Measurements from ENCODE around the gene STK10.
A peak's percentile ranks its signal among the peaks of the same experiment; 100 is the strongest.

STK10 gene

DNA sequence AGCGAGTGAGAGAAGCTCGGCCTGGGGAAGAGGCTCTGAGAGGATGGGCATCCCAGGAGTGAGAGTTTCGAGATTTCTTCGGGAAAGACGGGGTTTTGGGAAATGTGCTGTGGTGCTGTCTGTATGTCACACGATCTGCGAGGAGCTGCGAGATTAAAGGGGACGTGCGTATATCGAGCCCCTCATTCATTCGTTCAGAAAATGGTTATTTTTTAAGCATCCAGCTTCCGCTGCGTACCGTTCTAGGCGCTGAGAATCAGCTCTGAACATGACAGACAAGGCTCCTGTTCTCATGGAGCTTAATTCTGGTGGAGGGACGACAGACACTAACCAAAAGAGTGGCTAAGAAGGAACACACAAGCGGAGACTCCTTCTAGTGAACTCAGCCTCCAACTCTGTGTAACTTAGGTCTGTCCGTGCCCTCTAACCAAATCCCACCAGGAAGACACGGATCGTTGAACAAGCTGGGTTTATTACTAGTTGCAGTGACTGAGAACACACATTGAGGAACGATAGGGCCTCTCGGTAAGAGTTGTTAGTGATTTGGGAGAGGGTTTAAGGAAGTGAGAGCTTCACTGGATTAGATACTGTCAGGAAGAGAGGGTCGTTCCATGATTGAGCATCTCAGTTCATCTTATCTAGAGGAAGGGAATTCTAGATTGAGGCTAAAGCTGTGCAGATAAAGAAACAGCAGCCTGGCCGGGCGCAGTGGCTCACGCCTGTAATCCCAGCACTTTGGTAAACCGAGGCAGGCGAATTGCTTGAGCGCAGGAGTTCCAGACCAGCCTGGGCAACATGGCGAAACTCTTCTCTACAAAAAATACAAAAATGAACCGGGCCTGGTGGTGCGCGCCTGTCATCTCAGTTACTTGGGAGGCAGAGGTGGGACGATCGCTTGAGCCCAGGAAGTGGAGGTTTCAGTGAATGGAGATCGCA is 180.6 kb downstream of the STK10 start:
- peak; percentile 30 for ATAC-seq
- TF ChIP-seq, protein P1, sequence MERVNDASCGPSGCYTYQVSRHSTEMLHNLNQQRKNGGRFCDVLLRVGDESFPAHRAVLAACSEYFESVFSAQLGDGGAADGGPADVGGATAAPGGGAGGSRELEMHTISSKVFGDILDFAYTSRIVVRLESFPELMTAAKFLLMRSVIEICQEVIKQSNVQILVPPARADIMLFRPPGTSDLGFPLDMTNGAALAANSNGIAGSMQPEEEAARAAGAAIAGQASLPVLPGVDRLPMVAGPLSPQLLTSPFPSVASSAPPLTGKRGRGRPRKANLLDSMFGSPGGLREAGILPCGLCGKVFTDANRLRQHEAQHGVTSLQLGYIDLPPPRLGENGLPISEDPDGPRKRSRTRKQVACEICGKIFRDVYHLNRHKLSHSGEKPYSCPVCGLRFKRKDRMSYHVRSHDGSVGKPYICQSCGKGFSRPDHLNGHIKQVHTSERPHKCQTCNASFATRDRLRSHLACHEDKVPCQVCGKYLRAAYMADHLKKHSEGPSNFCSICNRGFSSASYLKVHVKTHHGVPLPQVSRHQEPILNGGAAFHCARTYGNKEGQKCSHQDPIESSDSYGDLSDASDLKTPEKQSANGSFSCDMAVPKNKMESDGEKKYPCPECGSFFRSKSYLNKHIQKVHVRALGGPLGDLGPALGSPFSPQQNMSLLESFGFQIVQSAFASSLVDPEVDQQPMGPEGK (CRISPR knock-in tag; IDR thresholded peaks at IDR 0.05; ENCODE audit: borderline replicate concordance) = no peak
- TF ChIP-seq, protein P2, sequence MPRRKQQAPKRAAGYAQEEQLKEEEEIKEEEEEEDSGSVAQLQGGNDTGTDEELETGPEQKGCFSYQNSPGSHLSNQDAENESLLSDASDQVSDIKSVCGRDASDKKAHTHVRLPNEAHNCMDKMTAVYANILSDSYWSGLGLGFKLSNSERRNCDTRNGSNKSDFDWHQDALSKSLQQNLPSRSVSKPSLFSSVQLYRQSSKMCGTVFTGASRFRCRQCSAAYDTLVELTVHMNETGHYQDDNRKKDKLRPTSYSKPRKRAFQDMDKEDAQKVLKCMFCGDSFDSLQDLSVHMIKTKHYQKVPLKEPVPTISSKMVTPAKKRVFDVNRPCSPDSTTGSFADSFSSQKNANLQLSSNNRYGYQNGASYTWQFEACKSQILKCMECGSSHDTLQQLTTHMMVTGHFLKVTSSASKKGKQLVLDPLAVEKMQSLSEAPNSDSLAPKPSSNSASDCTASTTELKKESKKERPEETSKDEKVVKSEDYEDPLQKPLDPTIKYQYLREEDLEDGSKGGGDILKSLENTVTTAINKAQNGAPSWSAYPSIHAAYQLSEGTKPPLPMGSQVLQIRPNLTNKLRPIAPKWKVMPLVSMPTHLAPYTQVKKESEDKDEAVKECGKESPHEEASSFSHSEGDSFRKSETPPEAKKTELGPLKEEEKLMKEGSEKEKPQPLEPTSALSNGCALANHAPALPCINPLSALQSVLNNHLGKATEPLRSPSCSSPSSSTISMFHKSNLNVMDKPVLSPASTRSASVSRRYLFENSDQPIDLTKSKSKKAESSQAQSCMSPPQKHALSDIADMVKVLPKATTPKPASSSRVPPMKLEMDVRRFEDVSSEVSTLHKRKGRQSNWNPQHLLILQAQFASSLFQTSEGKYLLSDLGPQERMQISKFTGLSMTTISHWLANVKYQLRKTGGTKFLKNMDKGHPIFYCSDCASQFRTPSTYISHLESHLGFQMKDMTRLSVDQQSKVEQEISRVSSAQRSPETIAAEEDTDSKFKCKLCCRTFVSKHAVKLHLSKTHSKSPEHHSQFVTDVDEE (CRISPR knock-in tag; IDR thresholded peaks at IDR 0.05) = no peak
- TF ChIP-seq CSDC2 (CRISPR knock-in tag; IDR thresholded peaks at IDR 0.05) (no peak), ZFP30 (CRISPR knock-in tag; IDR thresholded peaks at IDR 0.05) (no peak), OSR1 (CRISPR knock-in tag; IDR thresholded peaks at IDR 0.05) (no peak), BACH2 (CRISPR knock-in tag; IDR thresholded peaks at IDR 0.05; ENCODE audit: borderline replicate concordance) (no peak), ISL1 (CRISPR knock-in tag; IDR thresholded peaks at IDR 0.05) (no peak), ARNTL (CRISPR knock-in tag; IDR thresholded peaks at IDR 0.05; ENCODE audit: borderline replicate concordance, low read depth) (no peak)
- TF ChIP-seq, protein P3, sequence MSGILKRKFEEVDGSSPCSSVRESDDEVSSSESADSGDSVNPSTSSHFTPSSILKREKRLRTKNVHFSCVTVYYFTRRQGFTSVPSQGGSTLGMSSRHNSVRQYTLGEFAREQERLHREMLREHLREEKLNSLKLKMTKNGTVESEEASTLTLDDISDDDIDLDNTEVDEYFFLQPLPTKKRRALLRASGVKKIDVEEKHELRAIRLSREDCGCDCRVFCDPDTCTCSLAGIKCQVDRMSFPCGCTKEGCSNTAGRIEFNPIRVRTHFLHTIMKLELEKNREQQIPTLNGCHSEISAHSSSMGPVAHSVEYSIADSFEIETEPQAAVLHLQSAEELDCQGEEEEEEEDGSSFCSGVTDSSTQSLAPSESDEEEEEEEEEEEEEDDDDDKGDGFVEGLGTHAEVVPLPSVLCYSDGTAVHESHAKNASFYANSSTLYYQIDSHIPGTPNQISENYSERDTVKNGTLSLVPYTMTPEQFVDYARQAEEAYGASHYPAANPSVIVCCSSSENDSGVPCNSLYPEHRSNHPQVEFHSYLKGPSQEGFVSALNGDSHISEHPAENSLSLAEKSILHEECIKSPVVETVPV (CRISPR knock-in tag; IDR thresholded peaks at IDR 0.05) = no peak

DNA sequence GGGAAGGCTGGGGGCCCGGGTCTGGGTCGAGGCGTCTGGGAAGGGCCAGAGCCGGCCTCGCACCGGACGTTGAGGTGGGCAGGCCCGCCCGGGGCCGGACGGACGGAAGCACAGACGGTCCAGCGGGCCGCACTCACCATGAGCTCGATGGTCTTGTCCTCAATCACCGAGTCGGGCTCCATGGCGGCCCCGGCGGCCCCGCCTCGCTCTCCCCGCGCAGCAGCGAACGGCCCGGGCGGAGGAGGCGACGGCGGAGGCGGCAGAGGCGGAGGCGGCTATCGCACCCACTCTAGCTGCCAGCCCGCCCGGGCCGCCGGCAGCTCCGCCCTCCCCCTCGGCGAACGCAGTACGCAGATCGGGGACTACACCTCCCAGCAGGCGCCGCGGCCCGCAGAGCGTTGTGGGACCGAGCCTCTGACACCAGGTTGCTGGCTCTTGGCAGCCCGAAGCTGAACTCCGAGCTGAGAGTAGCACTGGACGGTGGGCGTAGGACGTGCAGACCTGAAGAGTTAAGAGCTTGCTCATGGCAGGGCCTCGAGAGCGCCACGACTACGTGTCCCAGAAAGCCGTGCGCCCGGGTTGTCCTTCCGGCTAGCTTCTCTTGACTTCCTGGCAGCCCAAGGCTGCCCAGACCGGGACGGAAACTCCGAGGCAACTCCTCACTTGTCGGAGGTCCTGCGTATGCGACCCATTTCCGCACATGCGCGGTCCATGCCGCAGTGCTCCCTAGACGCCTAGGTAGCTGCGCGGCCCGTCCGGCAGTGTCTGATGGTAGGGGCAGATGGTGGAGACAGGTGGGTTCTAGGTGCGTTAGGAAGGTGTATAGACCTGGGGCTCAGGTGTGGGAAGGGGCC is 181.5 kb downstream of the STK10 start, which contains the start of gene FBXW11:
Gene FBXW11, minus strand, starts transcription at position 318 of the 854 bp plus-strand sequence. Its CDS starts 136 bp downstream, at position 182.
- ATAC-seq = peak; percentile 92
- TF ChIP-seq ZNF70 (CRISPR knock-in tag; IDR thresholded peaks at IDR 0.05) (no peak), ZNF565 (CRISPR knock-in tag; conservative IDR thresholded peaks at IDR 0.05; ENCODE audit: low read depth) (no peak), ZNF8 (CRISPR knock-in tag; IDR thresholded peaks at IDR 0.05) (no peak), CSDC2 (CRISPR knock-in tag; IDR thresholded peaks at IDR 0.05) (0 out of 2 replicates have a peak, but pooled peaks have one; percentile 56), ESRRG (CRISPR knock-in tag; IDR thresholded peaks at IDR 0.05) (no peak), SNAI2 (CRISPR knock-in tag; IDR thresholded peaks at IDR 0.05) (peak; percentile 37; the same call in 1 of the 2 replicates), ZFP3 (CRISPR knock-in tag; IDR thresholded peaks at IDR 0.05) (peak; percentile 91), PPARA (CRISPR knock-in tag; IDR thresholded peaks at IDR 0.05; ENCODE audit: borderline replicate concordance) (no peak), TCF4 (CRISPR knock-in tag; IDR thresholded peaks at IDR 0.05; ENCODE audit: borderline replicate concordance) (no peak), ZC3H10 (CRISPR knock-in tag; IDR thresholded peaks at IDR 0.05) (no peak)
- TF ChIP-seq, protein P4, sequence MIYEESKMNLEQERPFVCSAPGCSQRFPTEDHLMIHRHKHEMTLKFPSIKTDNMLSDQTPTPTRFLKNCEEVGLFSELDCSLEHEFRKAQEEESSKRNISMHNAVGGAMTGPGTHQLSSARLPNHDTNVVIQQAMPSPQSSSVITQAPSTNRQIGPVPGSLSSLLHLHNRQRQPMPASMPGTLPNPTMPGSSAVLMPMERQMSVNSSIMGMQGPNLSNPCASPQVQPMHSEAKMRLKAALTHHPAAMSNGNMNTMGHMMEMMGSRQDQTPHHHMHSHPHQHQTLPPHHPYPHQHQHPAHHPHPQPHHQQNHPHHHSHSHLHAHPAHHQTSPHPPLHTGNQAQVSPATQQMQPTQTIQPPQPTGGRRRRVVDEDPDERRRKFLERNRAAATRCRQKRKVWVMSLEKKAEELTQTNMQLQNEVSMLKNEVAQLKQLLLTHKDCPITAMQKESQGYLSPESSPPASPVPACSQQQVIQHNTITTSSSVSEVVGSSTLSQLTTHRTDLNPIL (CRISPR knock-in tag; IDR thresholded peaks at IDR 0.05; ENCODE audit: low read depth) = no peak
- TF ChIP-seq, protein P2 (CRISPR knock-in tag; IDR thresholded peaks at IDR 0.05) = peak; percentile 70; the same call in 1 of the 2 replicates
- TF ChIP-seq, protein P3 (CRISPR knock-in tag; IDR thresholded peaks at IDR 0.05) = no peak
